ENCODE measurements around the gene PPP4R1. TPM values are rescaled to one million over a fixed set of nuclear protein-coding genes. Genes with fewer than 3 reads are reported as not detected.

PPP4R1 gene
- total and polyA plus RNA-seq, 8 donors = 13.7 to 55.1 (median 34.8) TPM

DNA sequence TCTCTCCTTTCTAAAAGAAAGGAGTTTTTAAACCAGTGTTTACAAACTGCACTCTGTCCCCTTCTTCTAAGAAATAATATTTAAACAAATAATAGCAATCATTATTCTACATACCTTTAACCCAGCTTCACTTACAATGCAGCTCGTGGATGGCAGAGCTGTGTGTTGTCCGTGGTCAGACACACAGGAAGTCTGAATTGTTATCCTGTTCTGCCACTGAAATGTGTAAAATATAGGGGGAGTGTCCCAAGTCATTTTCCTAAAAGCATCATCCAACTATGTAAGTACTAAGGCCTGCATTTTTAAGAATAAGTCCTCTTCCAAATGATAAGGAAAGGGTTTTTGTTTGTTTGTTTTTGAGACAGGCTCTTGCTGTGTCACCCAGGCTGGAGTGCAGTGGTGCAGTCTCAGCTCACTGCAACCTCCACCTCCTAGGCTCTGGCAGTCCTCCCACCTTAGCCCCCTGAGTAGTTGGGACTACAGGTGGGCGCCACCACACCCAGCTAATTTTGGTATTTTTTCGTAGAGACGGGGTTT, 2.7 kb upstream of the PPP4R1 start:
- no peak for DNase-seq
- intact Hi-C loops (cut with DNase I) = no loop called here
- no peaks in the 10 kb centered on the region for H3K36me3 ChIP-seq
- FAIRE-seq = no peak
- no peak overlapping the region for H3K4me3 ChIP-seq
- H3K9me3 ChIP-seq = no peaks in the 10 kb centered on the region
- TF ChIP-seq CTCF (IDR thresholded peaks at IDR 0.05) = no peak
- H3K4me1 ChIP-seq = peaks cover 7 to 16% (median 10%) of the 10 kb centered on the region in 3 donors
- WGBS, 2 donors = 86 to 93% methylated on average over 5 of the region's 5 CpGs
- H3K27ac ChIP-seq = no peak overlapping the region
- no peak for ATAC-seq
- no peaks in the 10 kb centered on the region for H3K27me3 ChIP-seq

- DNase-seq (no peak), ATAC-seq (no peak), FAIRE-seq (no peak)
- TF ChIP-seq CTCF (IDR thresholded peaks at IDR 0.05) = no peak
- Histone ChIP-seq H3K4me3 (no peak overlapping the region), H3K27me3 (no peaks in the 10 kb centered on the region), H3K4me1 (peaks cover 7 to 16% (median 10%) of the 10 kb centered on the region in 3 donors), H3K27ac (no peak overlapping the region), H3K36me3 (no peaks in the 10 kb centered on the region), H3K9me3 (no peaks in the 10 kb centered on the region)
- WGBS, 2 donors = 88 to 100% methylated on average over 2 of the region's 2 CpGs
- intact Hi-C loops (cut with DNase I) = no loop called here
Observed at GRCh38 chr18:9616049-9616448, 1.7 kb upstream of the PPP4R1 start.

GRCh38 chr18:9615280-9615797, 980 bp upstream of the PPP4R1 start:
- WGBS, 2 donors = 40 to 47% methylated on average over 13 of the region's 13 CpGs
- Histone ChIP-seq H3K9me3 (no peaks in the 10 kb centered on the region), H3K27me3 (no peaks in the 10 kb centered on the region), H3K36me3 (no peaks in the 10 kb centered on the region), H3K4me3 (peak overlapping the region; percentile 56 to 76 (median 64)), H3K27ac (peak overlapping the region; percentile 91 to 96 (median 93)), H3K4me1 (peaks cover 7 to 16% (median 10%) of the 10 kb centered on the region in 3 donors)
- no peak for DNase-seq
- TF ChIP-seq CTCF (IDR thresholded peaks at IDR 0.05) = no peak
- intact Hi-C loops (cut with DNase I) = no loop called here
- ATAC-seq = no peak
- FAIRE-seq = no peak

DNA sequence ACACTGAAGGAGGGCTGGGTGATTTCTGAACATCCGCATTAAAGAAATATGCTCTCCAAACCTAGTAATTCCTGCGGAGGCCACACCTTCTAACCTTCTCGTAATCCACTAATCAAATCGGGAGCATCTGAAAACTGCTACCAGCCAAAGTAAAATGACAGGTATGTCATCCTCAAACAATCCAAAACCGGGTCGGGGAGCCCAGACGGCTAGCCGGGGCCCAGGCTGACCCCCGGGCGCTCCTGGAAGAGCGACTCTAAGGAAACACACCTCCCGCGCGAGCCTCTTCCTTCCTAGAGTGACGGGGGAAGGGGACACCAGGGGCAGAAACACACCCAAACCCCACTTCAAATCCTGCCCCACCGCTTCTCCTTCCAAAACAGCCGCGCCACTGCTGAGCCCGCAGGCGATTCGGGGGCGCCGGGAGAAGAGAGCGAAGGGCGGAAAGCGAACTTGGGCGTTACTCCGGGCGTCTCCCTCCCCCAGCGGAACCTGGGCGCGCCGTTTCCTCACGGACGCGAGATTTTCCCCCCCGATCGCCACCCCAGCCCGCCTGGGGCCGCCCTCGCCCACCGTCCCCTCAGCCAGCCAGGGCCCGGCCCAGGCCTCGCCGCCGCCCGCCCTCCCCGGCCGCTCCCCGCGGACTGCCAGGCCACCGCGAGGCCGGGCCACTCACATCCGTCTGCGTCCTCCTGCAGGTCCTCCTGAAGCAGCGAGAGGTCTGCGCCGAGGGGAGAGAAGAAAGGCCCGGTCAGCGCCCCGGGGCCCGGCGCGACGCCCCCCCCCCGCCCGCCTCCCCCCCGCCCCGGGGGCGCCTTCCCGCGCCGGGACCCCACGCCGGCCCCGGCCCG, 584 bp downstream of the PPP4R1 start:
- intact Hi-C loops (cut with DNase I) = no loop called here
- H3K4me3 ChIP-seq = peak overlapping the region; percentile 68 to 76 (median 72)
- H3K9me3 ChIP-seq = no peaks in the 10 kb centered on the region
- no peak for FAIRE-seq
- no peaks in the 10 kb centered on the region for H3K36me3 ChIP-seq
- peak; percentile 26 to 58 (median 48) for ATAC-seq
- H3K4me1 ChIP-seq = peaks cover 14 to 26% (median 14%) of the 10 kb centered on the region in 3 donors
- no peaks in the 10 kb centered on the region for H3K27me3 ChIP-seq
- H3K27ac ChIP-seq = peak overlapping the region; percentile 86 to 96 (median 92)
- WGBS, 2 donors = 0% methylated on average over 48 to 78 of the region's 78 CpGs
- TF ChIP-seq CTCF (IDR thresholded peaks at IDR 0.05) = no peak
- peak; percentile 53 to 84 (median 66) for DNase-seq

Data from pancreas (tissue), 10 donors.